IPS-20b (cell line): Measurements from ENCODE around the gene POLR1F.
"Not testable (repeated sequence)": the region's sequence is repeated elsewhere in the genome, so short reads cannot be mapped to it uniquely, and the experiment has no call there.

Source experiments
- H3K27ac ChIP-seq: one replicate; pipeline ENCODE4 v1.5.1; 2013; ENCODE audit warnings: low read length
- H3K27me3 ChIP-seq: 2 replicates; pipeline ENCODE4 v1.6.1; 2013; ENCODE audit warnings: mild to moderate bottlenecking, low read length, inconsistent platforms; ENCODE audit not compliant: insufficient read depth
- H3K36me3 ChIP-seq: 2 replicates; pipeline ENCODE4 v1.6.1; 2013; ENCODE audit warnings: low read depth, mild to moderate bottlenecking, inconsistent platforms, low read length, moderate library complexity; ENCODE audit not compliant: insufficient read depth
- H3K4me1 ChIP-seq: 2 replicates; pipeline ENCODE4 v1.6.1; 2013; ENCODE audit warnings: mild to moderate bottlenecking, control low read depth, inconsistent platforms, low read length, moderate library complexity; ENCODE audit not compliant: insufficient read depth
- H3K4me3 ChIP-seq: 2 replicates; pipeline ENCODE4 v1.5.1; 2013; ENCODE audit warnings: mild to moderate bottlenecking, low read length, inconsistent platforms
- H3K9ac ChIP-seq: 2 replicates; pipeline ENCODE4 v1.6.1; 2013; ENCODE audit warnings: low read depth, mild to moderate bottlenecking, inconsistent platforms, low read length, moderate library complexity
- H3K9me3 ChIP-seq: 2 replicates; pipeline ENCODE4 v1.6.1; 2013; ENCODE audit warnings: mild to moderate bottlenecking, low read depth, low read length, inconsistent platforms; ENCODE audit not compliant: insufficient read depth

Gene POLR1F

GRCh38 chr7:19707240-19707639, 1.6 kb downstream of the POLR1F start:
- peak overlapping the region; percentile 87 for H3K4me3 ChIP-seq
- peaks cover 12% of the 10 kb centered on the region for H3K4me1 ChIP-seq
- H3K9ac ChIP-seq = peak overlapping the region; percentile 85; the same call in 1 of the 2 replicates
- H3K36me3 ChIP-seq = peaks cover 12% of the 10 kb centered on the region; the same call in 1 of the 2 replicates
- no peaks in the 10 kb centered on the region; the same call in 1 of the 2 replicates for H3K9me3 ChIP-seq
- peaks cover 8% of the 10 kb centered on the region; the same call in 1 of the 2 replicates for H3K27me3 ChIP-seq
- no peak overlapping the region for H3K27ac ChIP-seq

GRCh38 chr7:19705663-19706062, 3.2 kb downstream of the POLR1F start:
- peaks cover 12% of the 10 kb centered on the region for H3K4me1 ChIP-seq
- H3K36me3 ChIP-seq = peaks cover 18% of the 10 kb centered on the region
- H3K9ac ChIP-seq = peak overlapping the region; percentile 33; the same call in 1 of the 2 replicates
- peak overlapping the region; percentile 26; the same call in 1 of the 2 replicates for H3K4me3 ChIP-seq
- no peaks in the 10 kb centered on the region for H3K27me3 ChIP-seq
- H3K9me3 ChIP-seq = no peaks in the 10 kb centered on the region; the same call in 1 of the 2 replicates
- H3K27ac ChIP-seq = no peak overlapping the region

GRCh38 chr7:19701471-19701870, 7.4 kb downstream of the POLR1F start:
- H3K9me3 ChIP-seq = no peaks in the 10 kb centered on the region; the same call in 1 of the 2 replicates
- H3K27me3 ChIP-seq = no peaks in the 10 kb centered on the region

GRCh38 chr7:19700936-19701335, 7.9 kb downstream of the POLR1F start:
- Histone ChIP-seq H3K36me3 (peaks cover 40% of the 10 kb centered on the region), H3K9ac (no peak overlapping the region), H3K4me1 (0 out of 2 replicates have a peak, but pooled peaks cover 4% of the 10 kb centered on the region), H3K27me3 (no peaks in the 10 kb centered on the region), H3K9me3 (no peaks in the 10 kb centered on the region; the same call in 1 of the 2 replicates), H3K4me3 (no peak overlapping the region), H3K27ac (no peak overlapping the region)

More at GRCh38 chr7:19701471-19701870, 7.4 kb downstream of the POLR1F start:
- Histone ChIP-seq H3K4me3 (no peak overlapping the region), H3K27ac (no peak overlapping the region), H3K9ac (no peak overlapping the region), H3K4me1 (0 out of 2 replicates have a peak, but pooled peaks cover 6% of the 10 kb centered on the region), H3K36me3 (peaks cover 40% of the 10 kb centered on the region)

- Histone ChIP-seq H3K36me3 (peaks cover 34% of the 10 kb centered on the region), H3K4me3 (no peak overlapping the region), H3K9me3 (no peaks in the 10 kb centered on the region; the same call in 1 of the 2 replicates), H3K27me3 (no peaks in the 10 kb centered on the region), H3K27ac (no peak overlapping the region), H3K9ac (no peak overlapping the region), H3K4me1 (no peaks in the 10 kb centered on the region)
Observed at GRCh38 chr7:19698331-19698730, 10.5 kb downstream of the POLR1F start.

GRCh38 chr7:19696926-19697325, 11.9 kb downstream of the POLR1F start:
- Histone ChIP-seq H3K36me3 (peaks cover 25% of the 10 kb centered on the region), H3K4me1 (no peaks in the 10 kb centered on the region), H3K27me3 (no peaks in the 10 kb centered on the region), H3K9ac (no peak overlapping the region), H3K4me3 (no peak overlapping the region), H3K9me3 (no peaks in the 10 kb centered on the region), H3K27ac (no peak overlapping the region)

GRCh38 chr7:19692111-19692828, 16.6 kb downstream of the POLR1F start:
- peaks cover 4% of the 10 kb centered on the region for H3K36me3 ChIP-seq
- H3K27ac ChIP-seq = no peak overlapping the region
- no peaks in the 10 kb centered on the region for H3K9me3 ChIP-seq
- peaks cover 4% of the 10 kb centered on the region; the same call in 1 of the 2 replicates for H3K4me1 ChIP-seq
- H3K4me3 ChIP-seq = no peak overlapping the region
- H3K27me3 ChIP-seq = no peaks in the 10 kb centered on the region
- H3K9ac ChIP-seq = no peak overlapping the region

GRCh38 chr7:19690736-19691135, 18.1 kb downstream of the POLR1F start:
- Histone ChIP-seq H3K27ac (no peak overlapping the region), H3K36me3 (no peaks in the 10 kb centered on the region), H3K9me3 (no peaks in the 10 kb centered on the region), H3K4me1 (peaks cover 4% of the 10 kb centered on the region; the same call in 1 of the 2 replicates), H3K9ac (no peak overlapping the region), H3K27me3 (no peaks in the 10 kb centered on the region), H3K4me3 (no peak overlapping the region)

GRCh38 chr7:19689130-19689529, 19.7 kb downstream of the POLR1F start:
- H3K9me3 ChIP-seq, H3K4me1 ChIP-seq, H3K27me3 ChIP-seq, H3K4me3 ChIP-seq, H3K36me3 ChIP-seq, H3K27ac ChIP-seq, H3K9ac ChIP-seq: not testable (repeated sequence)

GRCh38 chr7:19681596-19681995, 27.2 kb downstream of the POLR1F start:
- Histone ChIP-seq H3K36me3 (no peaks in the 10 kb centered on the region), H3K27me3 (no peaks in the 10 kb centered on the region), H3K4me3 (no peak overlapping the region), H3K9me3 (no peaks in the 10 kb centered on the region), H3K9ac (no peak overlapping the region), H3K4me1 (no peaks in the 10 kb centered on the region), H3K27ac (no peak overlapping the region)

- Histone ChIP-seq H3K9ac (no peak overlapping the region), H3K9me3 (no peaks in the 10 kb centered on the region), H3K4me1 (no peaks in the 10 kb centered on the region), H3K4me3 (no peak overlapping the region), H3K27ac (no peak overlapping the region), H3K27me3 (no peaks in the 10 kb centered on the region), H3K36me3 (no peaks in the 10 kb centered on the region)
Observed at GRCh38 chr7:19677180-19677579, 31.7 kb downstream of the POLR1F start.

GRCh38 chr7:19675816-19676215, 33.0 kb downstream of the POLR1F start:
- no peaks in the 10 kb centered on the region for H3K9me3 ChIP-seq
- no peak overlapping the region for H3K4me3 ChIP-seq
- H3K36me3 ChIP-seq = no peaks in the 10 kb centered on the region
- H3K27me3 ChIP-seq = no peaks in the 10 kb centered on the region
- H3K27ac ChIP-seq = no peak overlapping the region
- H3K4me1 ChIP-seq = no peaks in the 10 kb centered on the region
- no peak overlapping the region for H3K9ac ChIP-seq
